Measurements from ENCODE around the gene KIAA0319L. TPM values are rescaled to one million over a fixed set of nuclear protein-coding genes. Genes with fewer than 3 reads are reported as not detected.

KIAA0319L gene
- total RNA-seq, 1 donor from 2014 or later: 58.3 TPM

DNA sequence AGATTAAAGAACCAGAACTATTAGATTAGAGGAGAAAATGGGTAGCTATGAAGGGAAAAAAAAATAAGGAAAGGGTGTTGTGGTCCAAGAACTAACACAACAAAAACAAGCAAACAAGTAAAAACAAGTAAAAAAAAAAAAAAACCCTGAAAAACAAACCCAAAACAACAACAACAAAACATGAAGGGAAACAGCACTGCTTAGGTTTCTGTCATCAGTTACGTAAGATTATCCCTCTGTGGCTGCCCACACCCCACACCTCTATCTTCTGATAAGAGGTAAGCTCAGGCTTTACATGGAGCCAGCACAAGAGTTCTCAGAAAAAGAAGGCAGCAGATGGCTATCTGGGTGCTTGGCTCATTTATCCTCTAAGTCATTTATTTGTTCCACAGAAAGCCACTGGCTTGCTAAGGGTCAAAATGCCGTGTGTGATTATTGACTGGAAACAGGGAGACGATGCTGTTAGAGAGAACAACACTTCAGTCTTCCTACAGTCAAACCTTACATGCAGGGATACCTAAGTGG, 57.5 kb downstream of the KIAA0319L start:
- Histone ChIP-seq H3K36me3 (no peaks in the 10 kb centered on the region), H3K9ac (peak overlapping the region; percentile 41), H2AFZ (replicated peaks) (no peak overlapping the region), H3F3A (ENCODE audit: low read depth) (peaks cover 8% of the 10 kb centered on the region), H3K9me3 (ENCODE audit: low read depth) (no peaks in the 10 kb centered on the region), H3K4me2 (peak overlapping the region; percentile 58), H3K4me1 (peaks cover 15% of the 10 kb centered on the region), H3K27me3 (no peaks in the 10 kb centered on the region), H3K27ac (peak overlapping the region; percentile 59), H3K4me3 (no peak overlapping the region), H3K79me2 (ENCODE audit: low read depth) (no peaks in the 10 kb centered on the region), H4K20me1 (ENCODE audit: low read depth) (peaks cover 11% of the 10 kb centered on the region)
- H3K27ac Mint-ChIP-seq: no peak overlapping the region
- peaks cover 1% of the 10 kb centered on the region for H3K9me3 Mint-ChIP-seq
- H3K4me3 Mint-ChIP-seq: no peak overlapping the region
- H3K4me1 Mint-ChIP-seq: peaks cover 8% of the 10 kb centered on the region
- H3K27me3 Mint-ChIP-seq (ENCODE audit: insufficient read depth, low read depth): peaks cover 3% of the 10 kb centered on the region
- DNase-seq (ENCODE audit: low spot score): peak; percentile 31
- TF ChIP-seq CTCF (IDR thresholded peaks at IDR 0.05): no peak
- no peak for TF ChIP-seq EZH2phosphoT487 (IDR thresholded peaks at IDR 0.05)
- no peak for TF ChIP-seq EZH2 (IDR thresholded peaks at IDR 0.05)
- H3K36me3 Mint-ChIP-seq: peaks cover 12% of the 10 kb centered on the region

DNA sequence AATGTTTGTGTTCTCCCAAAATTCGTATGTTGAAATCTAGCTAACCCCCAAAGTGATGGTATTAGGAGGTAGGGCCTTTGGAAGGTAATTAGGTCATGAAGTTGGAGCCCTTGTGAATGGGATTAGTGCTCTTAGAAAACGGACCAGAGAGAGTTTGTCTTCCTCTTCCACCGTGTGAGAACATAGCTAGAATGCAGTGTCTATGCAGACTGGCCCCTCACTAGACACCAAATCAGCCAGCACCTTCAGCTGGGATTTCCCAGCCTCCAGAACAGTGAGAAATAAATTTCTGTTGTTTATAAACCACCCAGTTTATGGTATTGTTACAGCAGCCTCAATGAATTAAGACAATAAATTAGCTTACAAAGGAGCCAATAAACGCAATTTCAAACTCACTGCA, 58.0 kb downstream of the KIAA0319L start:
- Histone ChIP-seq H3K79me2 (ENCODE audit: low read depth) (no peaks in the 10 kb centered on the region), H3K9me3 (ENCODE audit: low read depth) (no peaks in the 10 kb centered on the region), H3K27ac (peak overlapping the region; percentile 59), H3K4me3 (no peak overlapping the region), H4K20me1 (ENCODE audit: low read depth) (peaks cover 11% of the 10 kb centered on the region), H3K36me3 (no peaks in the 10 kb centered on the region), H3K27me3 (no peaks in the 10 kb centered on the region), H3K4me1 (peaks cover 15% of the 10 kb centered on the region), H3K9ac (no peak overlapping the region), H2AFZ (replicated peaks) (no peak overlapping the region), H3F3A (ENCODE audit: low read depth) (peaks cover 8% of the 10 kb centered on the region), H3K4me2 (peak overlapping the region; percentile 58)
- H3K36me3 Mint-ChIP-seq: peaks cover 12% of the 10 kb centered on the region
- no peak overlapping the region for H3K4me3 Mint-ChIP-seq
- H3K27me3 Mint-ChIP-seq (ENCODE audit: insufficient read depth, low read depth): peaks cover 3% of the 10 kb centered on the region
- no peak overlapping the region for H3K27ac Mint-ChIP-seq
- peaks cover 8% of the 10 kb centered on the region for H3K4me1 Mint-ChIP-seq
- DNase-seq (ENCODE audit: low spot score): peak; percentile 15
- H3K9me3 Mint-ChIP-seq: peaks cover 1% of the 10 kb centered on the region
- TF ChIP-seq EZH2 (IDR thresholded peaks at IDR 0.05): no peak
- no peak for TF ChIP-seq EZH2phosphoT487 (IDR thresholded peaks at IDR 0.05)
- TF ChIP-seq CTCF (IDR thresholded peaks at IDR 0.05): no peak

DNA sequence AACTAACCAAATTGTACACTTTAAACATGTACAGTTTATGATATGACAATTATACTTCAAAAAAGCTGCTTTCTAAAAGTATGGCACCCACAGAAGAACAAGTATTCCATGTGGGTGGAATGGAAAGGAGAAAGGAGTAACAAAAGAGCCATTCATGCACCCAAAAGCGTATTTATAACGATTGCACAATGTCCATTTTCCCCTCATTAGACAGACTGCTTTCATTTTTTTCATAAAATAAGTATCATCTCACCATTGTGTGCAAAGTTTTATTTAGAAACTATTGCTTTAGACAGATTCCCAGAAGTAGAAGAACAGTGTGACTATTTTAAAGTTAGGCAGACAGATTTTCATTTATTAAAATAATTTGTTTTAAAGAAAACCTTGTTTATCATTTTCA, 59.6 kb downstream of the KIAA0319L start:
- Histone ChIP-seq H3K4me2 (no peak overlapping the region), H2AFZ (replicated peaks) (no peak overlapping the region), H3K4me1 (peaks cover 15% of the 10 kb centered on the region), H3K9ac (no peak overlapping the region), H3K9me3 (ENCODE audit: low read depth) (no peaks in the 10 kb centered on the region), H3K27me3 (no peaks in the 10 kb centered on the region), H3F3A (ENCODE audit: low read depth) (peaks cover 8% of the 10 kb centered on the region), H3K27ac (no peak overlapping the region), H4K20me1 (ENCODE audit: low read depth) (peaks cover 11% of the 10 kb centered on the region), H3K36me3 (no peaks in the 10 kb centered on the region), H3K4me3 (no peak overlapping the region), H3K79me2 (ENCODE audit: low read depth) (no peaks in the 10 kb centered on the region)
- no peak for TF ChIP-seq EZH2 (IDR thresholded peaks at IDR 0.05)
- no peak for TF ChIP-seq EZH2phosphoT487 (IDR thresholded peaks at IDR 0.05)
- no peak for TF ChIP-seq CTCF (IDR thresholded peaks at IDR 0.05)
- Mint-ChIP-seq H3K36me3 (peaks cover 17% of the 10 kb centered on the region), H3K4me3 (no peak overlapping the region), H3K27ac (no peak overlapping the region), H3K4me1 (peaks cover 8% of the 10 kb centered on the region), H3K27me3 (ENCODE audit: insufficient read depth, low read depth) (peaks cover 3% of the 10 kb centered on the region), H3K9me3 (peaks cover 12% of the 10 kb centered on the region)
- DNase-seq (ENCODE audit: low spot score): no peak

All from neural progenitor cell (in vitro differentiated cells).